GM10248 (cell line): ENCODE data around the gene WASHC4.

Source experiments
- CTCF ChIA-PET: fragments of 300-600 bp; sonication (Branson Sonifier 250); formaldehyde crosslinking; extraction: SDS; loops from one replicate; lab custom pipeline; 2021; ENCODE audit warnings: antibody characterized with exemption; lab: Yijun Ruan, JAX
- POLR2A ChIA-PET: fragments of 350-650 bp; sonication (Branson Sonifier 250); formaldehyde crosslinking; extraction: SDS; loops from one replicate; lab custom pipeline; 2020; ENCODE audit warnings: antibody characterized with exemption; lab: Yijun Ruan, JAX
- DNase-seq: peaks from one replicate; pipeline ENCODE4 v3.0.0; 2012; ENCODE audit errors: extremely low spot score
- TF ChIP-seq, protein P1 (sequence below): IDR thresholded peaks from 2 replicates; pipeline ENCODE4 v1.5.1; 2012; ENCODE audit warnings: mild to moderate bottlenecking, low read depth; ENCODE audit errors: extremely low read depth, missing control alignments, control extremely low read depth

WASHC4 gene, protein sequence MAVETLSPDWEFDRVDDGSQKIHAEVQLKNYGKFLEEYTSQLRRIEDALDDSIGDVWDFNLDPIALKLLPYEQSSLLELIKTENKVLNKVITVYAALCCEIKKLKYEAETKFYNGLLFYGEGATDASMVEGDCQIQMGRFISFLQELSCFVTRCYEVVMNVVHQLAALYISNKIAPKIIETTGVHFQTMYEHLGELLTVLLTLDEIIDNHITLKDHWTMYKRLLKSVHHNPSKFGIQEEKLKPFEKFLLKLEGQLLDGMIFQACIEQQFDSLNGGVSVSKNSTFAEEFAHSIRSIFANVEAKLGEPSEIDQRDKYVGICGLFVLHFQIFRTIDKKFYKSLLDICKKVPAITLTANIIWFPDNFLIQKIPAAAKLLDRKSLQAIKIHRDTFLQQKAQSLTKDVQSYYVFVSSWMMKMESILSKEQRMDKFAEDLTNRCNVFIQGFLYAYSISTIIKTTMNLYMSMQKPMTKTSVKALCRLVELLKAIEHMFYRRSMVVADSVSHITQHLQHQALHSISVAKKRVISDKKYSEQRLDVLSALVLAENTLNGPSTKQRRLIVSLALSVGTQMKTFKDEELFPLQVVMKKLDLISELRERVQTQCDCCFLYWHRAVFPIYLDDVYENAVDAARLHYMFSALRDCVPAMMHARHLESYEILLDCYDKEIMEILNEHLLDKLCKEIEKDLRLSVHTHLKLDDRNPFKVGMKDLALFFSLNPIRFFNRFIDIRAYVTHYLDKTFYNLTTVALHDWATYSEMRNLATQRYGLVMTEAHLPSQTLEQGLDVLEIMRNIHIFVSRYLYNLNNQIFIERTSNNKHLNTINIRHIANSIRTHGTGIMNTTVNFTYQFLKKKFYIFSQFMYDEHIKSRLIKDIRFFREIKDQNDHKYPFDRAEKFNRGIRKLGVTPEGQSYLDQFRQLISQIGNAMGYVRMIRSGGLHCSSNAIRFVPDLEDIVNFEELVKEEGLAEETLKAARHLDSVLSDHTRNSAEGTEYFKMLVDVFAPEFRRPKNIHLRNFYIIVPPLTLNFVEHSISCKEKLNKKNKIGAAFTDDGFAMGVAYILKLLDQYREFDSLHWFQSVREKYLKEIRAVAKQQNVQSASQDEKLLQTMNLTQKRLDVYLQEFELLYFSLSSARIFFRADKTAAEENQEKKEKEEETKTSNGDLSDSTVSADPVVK

GRCh38 chr12:105107494-105108371 lies at the start of gene WASHC4:
Gene WASHC4, plus strand, starts transcription at chr12:105107731. Its CDS starts 70 bp downstream, at chr12:105107801.
- POLR2A ChIA-PET = interaction anchor here (0.6 to 1.1 kb wide), 3 partner anchors 10 to 817 kb away, joined by 3 to 6 read pairs (median 4); no protein-coding TSS in a partner anchor
- TF ChIP-seq, protein P1, sequence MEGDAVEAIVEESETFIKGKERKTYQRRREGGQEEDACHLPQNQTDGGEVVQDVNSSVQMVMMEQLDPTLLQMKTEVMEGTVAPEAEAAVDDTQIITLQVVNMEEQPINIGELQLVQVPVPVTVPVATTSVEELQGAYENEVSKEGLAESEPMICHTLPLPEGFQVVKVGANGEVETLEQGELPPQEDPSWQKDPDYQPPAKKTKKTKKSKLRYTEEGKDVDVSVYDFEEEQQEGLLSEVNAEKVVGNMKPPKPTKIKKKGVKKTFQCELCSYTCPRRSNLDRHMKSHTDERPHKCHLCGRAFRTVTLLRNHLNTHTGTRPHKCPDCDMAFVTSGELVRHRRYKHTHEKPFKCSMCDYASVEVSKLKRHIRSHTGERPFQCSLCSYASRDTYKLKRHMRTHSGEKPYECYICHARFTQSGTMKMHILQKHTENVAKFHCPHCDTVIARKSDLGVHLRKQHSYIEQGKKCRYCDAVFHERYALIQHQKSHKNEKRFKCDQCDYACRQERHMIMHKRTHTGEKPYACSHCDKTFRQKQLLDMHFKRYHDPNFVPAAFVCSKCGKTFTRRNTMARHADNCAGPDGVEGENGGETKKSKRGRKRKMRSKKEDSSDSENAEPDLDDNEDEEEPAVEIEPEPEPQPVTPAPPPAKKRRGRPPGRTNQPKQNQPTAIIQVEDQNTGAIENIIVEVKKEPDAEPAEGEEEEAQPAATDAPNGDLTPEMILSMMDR = no peak
- CTCF ChIA-PET = no interaction called here
- DNase-seq = peak; percentile 98

GRCh38 chr12:105060715-105061378 lies 46.7 kb upstream of the WASHC4 start:
- POLR2A ChIA-PET = no interaction called here
- no peak for DNase-seq

GRCh38 chr12:105064564-105065178 lies 42.9 kb upstream of the WASHC4 start:
- no peak for DNase-seq
- POLR2A ChIA-PET = no interaction called here
- CTCF ChIA-PET = interaction anchor here (0.9 to 3.6 kb wide), 4 partner anchors 10 to 32 kb away, joined by 3 to 16 read pairs (median 4); no protein-coding TSS in a partner anchor
- TF ChIP-seq, protein P1 = no peak

More at GRCh38 chr12:105060715-105061378, 46.7 kb upstream of the WASHC4 start:
- CTCF ChIA-PET = interaction anchor here (1.0 to 1.3 kb wide), 3 partner anchors 9 to 679 kb away, joined by 3 to 4 read pairs (median 3); no protein-coding TSS in a partner anchor
- TF ChIP-seq, protein P1 = no peak

GRCh38 chr12:105067511-105068031 lies 40.0 kb upstream of the WASHC4 start:
- CTCF ChIA-PET = interaction anchor here (1.1 to 3.6 kb wide), 5 partner anchors 11 to 686 kb away, joined by 3 to 16 read pairs (median 3); no protein-coding TSS in a partner anchor
- TF ChIP-seq, protein P1 = no peak
- no peak for DNase-seq
- POLR2A ChIA-PET = no interaction called here
